GM18508 (cell line): ENCODE results near the gene MYL6B.
"Not testable (repeated sequence)": the region's sequence is repeated elsewhere in the genome, so short reads cannot be mapped to it uniquely, and the experiment has no call there.

ENCODE experiments used
- ATAC-seq: cut with Tn5 transposase; IDR thresholded peaks from one replicate; pipeline ENCODE4 v1.9.1; 2021; ENCODE audit warnings: moderate number of reproducible peaks; ENCODE audit not compliant: insufficient read depth, unreplicated experiment

Gene MYL6B

DNA sequence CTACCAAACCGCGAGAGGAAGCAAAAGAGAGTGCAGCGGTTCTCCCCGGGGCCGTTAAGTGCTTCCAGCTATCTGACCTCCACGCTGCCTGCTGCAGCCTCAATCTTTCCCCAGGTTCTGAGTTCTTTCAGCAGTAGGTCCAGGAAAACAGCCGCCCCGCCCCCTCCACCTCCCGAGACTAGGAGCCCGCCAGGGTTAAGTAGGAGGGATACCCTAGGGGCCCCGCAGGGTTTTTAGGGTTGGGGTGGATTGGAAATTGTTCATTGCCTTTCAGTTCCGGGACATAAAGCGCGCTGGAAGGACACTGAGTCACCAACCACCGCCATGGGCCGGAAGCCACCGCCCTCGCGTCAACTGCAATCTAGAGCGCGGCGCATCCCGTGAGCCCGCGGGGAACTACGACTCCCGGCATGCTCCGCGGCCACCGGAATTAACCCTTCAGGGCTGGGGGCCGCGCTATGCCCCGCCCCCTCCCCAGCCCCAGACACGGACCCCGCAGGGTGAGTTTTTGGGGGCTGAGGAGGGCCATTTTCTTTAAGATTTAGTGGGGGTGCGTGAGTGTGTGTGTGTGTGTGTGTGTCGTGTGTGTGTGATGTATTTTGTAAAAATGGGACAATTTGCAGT, at the start of gene MYL6B:
TSS of gene MYL6B (plus strand) at position 456 of the 624 bp plus-strand sequence. CDS start 1,332 bp downstream, outside the sequence.
- peak; percentile 46 for ATAC-seq

DNA sequence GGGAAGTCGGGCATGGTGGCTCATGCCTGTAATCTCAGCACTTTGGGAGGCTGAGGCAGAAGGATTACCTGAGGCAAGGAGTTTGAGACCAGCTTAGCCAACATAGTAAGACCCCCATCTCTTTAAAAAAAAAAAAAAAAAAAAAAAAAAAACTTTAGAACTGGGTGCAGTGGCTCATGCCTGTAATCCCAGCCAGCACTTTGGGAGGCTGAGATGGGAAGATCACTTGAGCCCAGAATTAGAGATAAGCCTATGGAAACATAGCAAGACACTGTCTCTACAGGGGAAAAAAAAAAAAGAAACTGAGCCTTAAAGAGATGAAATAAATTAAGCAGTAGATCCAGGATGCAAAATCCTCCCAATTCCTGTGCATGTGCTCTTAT, 49.7 kb upstream of the MYL6B start:
- ATAC-seq, result no peak

DNA sequence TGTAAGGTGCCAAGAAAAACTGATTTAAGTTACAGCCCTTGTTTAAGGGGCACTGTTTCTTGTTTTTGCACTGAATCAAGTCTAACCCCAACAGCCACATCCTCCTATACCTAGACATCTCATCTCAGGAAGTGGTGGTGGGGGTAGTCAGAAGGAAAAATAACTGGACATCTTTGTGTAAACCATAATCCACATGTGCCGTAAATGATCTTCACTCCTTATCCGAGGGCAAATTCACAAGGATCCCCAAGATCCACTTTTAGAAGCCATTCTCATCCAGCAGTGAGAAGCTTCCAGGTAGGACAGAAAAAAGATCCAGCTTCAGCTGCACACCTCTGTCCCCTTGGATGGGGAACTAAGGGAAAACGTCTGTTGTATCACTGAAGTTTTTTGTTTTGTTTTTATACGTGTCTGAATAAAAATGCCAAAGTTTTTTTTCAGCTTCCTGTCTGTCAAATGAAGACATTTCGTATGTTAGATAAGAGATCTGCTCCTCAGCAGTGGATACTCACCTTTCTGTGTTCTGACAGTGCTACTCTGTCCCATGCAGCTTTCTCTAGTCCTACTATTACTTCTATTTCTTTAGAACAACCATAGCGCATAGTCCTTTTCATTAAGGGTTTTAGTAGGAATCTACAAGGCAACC, 49.2 kb upstream of the MYL6B start:
- ATAC-seq, result no peak

GRCh38 chr12:56103823-56104108, 48.6 kb upstream of the MYL6B start:
- ATAC-seq, result no peak

DNA sequence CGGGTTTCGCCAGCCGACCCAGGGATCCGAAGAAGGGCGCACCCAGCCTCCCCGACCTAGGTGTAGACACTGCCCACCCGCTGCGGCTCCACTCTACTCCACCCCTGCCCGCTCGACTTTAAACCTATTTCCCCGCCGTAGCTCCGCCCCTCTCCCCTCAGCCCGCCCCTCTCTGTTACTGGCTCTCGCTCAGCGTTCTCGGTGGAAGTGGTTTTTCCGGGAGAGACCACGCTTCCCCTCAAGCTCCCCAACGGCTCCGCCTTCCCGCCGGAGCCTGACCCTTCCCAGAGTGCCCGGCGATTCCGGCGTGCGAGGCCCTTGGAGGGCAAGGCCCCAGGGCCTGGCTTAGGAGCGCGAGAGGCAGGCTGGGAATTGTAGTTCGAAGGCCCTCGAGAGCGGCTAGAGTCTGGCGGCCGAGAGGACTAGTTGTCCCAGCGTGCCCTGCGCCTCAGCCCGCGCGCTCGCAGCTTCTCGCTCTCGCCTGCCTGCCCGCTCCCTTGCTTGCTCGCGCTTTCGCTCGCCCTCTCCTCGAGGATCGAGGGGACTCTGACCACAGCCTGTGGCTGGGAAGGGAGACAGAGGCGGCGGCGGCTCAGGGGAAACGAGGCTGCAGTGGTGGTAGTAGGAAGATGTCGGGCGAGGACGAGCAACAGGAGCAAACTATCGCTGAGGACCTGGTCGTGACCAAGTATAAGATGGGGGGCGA, 48.1 kb upstream of the MYL6B start, which contains the start of gene PA2G4:
TSS of gene PA2G4 (plus strand) at position 451 of the 706 bp plus-strand sequence. CDS start at position 630, 179 bp downstream.
- ATAC-seq, result peak; percentile 80

DNA sequence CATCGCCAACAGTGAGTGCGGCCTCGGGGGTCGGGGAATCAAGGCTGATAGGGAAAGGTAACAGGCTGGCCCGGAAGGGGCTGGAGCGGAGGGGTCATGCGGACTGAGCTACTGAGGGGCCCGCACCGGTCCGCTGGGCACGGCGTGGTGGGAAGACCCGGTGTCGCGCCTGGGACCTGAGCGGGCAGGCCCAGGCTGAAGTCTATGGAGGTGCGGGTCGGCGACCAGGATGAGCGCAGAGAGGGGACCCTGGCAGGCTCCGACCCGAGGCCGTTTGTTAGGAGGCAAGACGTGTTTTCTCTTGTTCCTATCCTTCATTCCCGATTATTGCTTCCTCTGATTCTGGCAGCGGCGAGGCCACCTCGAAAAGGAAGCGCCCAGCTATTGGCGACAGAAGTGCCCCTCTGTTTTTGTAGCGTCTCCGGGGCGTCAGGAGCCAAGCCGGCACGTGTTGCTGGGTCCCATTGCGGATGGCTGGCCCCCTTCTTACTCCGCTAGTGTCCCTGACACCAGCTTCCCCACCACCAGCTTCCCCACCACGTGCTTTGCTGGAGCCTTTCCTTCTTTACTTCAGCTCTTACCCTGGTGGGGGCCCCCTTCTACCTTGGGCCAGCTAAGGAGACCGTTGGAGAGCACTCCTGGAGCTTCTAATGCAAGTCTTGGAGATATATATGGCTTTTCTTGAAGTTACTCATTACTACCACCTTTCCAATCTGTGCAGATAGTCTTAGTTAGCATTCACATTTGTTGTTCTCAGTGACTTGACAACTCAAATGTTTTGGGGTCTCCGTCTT, 47.4 kb upstream of the MYL6B start:
- ATAC-seq, result no peak

GRCh38 chr12:56105609-56105902, 46.8 kb upstream of the MYL6B start:
- no peak for ATAC-seq

- ATAC-seq, result no peak
Observed at GRCh38 chr12:56107242-56107641, 45.1 kb upstream of the MYL6B start.

GRCh38 chr12:56110571-56110970, 41.8 kb upstream of the MYL6B start:
- ATAC-seq, result no peak

- ATAC-seq, result no peak
Observed at GRCh38 chr12:56114084-56114483, 38.3 kb upstream of the MYL6B start.

GRCh38 chr12:56115329-56115728, 37.1 kb upstream of the MYL6B start:
- ATAC-seq, result no peak

DNA sequence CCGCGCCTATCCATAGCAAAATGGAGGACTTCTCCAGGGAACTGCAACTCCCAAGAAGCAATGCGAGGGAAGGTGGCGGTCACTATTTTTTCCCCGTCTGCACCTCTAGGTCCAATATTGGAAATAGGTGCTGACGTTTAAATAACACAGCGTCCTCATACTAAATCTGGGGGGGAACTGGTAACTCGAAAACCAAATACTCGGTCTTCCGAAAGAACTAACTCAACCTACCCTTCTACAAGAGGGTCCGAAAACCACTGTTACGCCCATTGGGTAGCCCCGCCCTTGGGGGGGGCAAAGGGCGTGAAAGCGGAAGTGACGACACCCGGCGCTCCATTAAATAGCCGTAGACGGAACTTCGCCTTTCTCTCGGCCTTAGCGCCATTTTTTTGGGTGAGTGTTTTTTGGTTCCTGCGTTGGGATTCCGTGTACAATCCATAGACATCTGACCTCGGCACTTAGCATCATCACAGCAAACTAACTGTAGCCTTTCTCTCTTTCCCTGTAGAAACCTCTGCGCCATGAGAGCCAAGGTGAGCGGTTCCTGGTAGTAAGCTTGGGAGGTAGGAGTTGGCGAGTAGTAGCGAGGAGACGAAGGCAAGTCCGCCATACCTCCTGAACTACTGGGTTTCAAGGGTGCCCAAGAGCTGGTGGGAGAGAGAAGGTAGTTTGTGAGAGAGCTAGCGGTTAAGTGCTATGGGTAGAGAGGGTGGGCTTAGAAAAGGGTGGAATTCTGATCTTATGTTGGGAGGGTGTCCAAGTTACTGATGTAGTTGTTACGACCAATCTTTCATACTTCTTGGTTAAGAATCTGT, 35.9 kb upstream of the MYL6B start, which contains the start of gene RPL41:
TSS of gene RPL41 (plus strand) at position 367 of the 815 bp plus-strand sequence.
- peak; percentile 25 for ATAC-seq

- ATAC-seq, result not testable (repeated sequence)
Observed at GRCh38 chr12:56117082-56117706, 35.2 kb upstream of the MYL6B start.

DNA sequence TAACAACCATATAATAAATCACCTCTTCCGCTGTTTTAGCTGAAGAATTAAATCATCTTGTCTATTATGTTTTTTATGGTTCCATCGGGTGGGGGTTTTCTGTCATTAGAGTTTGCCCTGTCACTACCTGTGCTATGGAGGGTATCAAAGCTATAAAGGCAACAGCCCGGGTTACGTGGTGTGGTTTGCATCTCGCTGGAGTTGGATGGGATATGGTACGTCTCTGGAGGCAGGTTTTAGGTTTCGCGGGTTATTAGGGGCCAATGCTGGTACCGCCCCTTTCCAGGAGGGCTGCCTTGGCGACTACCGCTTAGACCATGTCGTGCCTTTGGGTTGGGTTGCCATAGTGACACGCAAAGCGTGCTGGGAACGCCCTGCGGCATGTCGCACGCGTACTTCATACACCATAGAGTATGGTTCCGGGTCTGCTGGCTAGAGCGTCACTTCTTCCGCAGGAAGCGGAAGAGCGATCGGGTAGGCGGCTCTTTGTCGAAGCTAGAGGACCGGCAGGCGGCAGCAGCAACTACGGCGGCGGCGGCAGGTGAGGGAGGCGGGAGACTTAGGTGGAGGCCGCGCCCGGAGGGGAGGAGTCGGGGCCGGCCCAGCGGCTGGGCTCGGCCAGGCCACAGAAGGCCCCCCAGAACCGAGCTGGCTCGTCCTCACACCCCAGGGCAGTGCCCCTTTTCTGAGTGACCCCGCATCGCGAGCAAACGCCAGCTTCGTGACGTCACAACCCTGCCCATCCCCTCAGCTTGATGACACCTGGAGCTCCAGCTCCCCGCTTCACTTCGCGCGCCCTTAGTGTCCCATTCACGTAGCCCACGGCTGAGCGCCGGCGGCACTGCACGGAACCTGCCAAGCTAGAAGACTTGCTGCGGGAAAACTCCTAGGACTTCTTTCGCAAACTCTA, 34.4 kb upstream of the MYL6B start, which contains the start of gene ZC3H10:
TSS of gene ZC3H10 (plus strand) at position 489 of the 910 bp plus-strand sequence. CDS start 2,297 bp downstream, outside the sequence.
- ATAC-seq, result peak; percentile 71

DNA sequence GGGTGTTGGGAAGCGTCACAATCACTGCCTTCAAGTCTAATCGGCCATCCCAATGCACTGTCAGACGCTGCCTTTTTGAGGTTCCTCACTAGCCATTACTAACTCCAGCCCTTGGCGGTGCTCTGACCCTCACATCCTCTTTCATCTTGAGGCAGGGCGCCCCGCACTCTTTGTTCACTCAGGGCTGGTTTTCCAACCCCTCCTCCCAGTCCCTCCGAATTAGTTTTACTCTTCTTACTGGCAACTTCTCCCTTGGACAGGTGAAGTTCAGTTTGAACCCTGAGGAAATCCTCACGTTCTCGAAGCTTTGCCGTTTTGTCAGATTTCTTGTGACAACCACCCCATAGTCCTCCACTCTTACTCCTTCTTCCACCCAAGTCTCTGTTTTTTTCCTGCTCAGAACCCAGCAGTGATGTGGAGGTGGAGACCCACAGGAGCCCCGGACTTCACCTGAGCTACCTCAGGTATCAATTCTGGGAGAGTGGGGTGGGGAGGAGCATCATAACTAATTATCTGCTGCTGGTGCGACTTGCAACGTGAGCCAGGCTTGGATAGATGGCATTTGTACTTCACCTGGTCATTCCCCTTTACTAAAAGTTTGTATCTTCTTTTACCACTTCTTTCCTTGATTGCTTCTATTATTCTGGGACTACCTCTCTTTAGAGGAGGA, 33.6 kb upstream of the MYL6B start:
- peak; percentile 3 for ATAC-seq

- ATAC-seq, result no peak
Observed at GRCh38 chr12:56119361-56119796, 33.0 kb upstream of the MYL6B start.

DNA sequence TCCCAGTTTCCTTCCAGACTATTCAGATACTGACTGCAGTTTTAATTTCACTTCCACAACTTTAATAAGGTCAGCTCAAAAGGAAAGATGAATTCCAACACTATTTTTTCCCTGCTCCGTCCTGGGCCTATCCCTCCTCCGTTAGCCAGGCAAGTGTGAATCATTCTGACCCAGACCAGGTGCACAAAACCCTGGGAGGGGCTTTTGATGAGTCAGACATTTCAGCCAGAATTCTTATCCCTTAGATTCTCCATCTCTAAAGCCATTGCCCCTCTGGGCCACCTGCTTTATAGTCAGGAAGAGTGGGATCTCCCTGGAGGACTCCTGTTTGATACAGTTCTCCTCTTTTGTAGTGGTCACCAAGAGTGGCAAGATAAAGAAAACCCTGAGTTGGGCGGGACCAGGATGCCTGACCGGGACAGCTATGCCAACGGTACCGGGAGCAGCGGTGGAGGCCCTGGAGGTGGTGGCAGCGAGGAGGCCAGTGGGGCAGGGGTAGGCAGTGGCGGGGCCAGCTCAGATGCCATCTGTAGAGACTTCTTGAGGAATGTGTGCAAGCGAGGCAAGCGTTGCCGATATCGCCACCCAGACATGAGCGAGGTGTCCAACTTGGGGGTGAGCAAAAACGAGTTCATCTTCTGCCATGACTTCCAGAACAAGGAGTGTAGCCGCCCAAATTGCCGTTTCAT, 32.1 kb upstream of the MYL6B start:
- ATAC-seq, result no peak
